ENCODE measurements around the gene SHANK2. TPM values are rescaled to one million over a fixed set of nuclear protein-coding genes. Genes with fewer than 3 reads are reported as not detected.

The SHANK2 gene
- total and polyA plus RNA-seq, 2 experiments from 2014 or later, result 0.83 TPM; not detected in 1

DNA sequence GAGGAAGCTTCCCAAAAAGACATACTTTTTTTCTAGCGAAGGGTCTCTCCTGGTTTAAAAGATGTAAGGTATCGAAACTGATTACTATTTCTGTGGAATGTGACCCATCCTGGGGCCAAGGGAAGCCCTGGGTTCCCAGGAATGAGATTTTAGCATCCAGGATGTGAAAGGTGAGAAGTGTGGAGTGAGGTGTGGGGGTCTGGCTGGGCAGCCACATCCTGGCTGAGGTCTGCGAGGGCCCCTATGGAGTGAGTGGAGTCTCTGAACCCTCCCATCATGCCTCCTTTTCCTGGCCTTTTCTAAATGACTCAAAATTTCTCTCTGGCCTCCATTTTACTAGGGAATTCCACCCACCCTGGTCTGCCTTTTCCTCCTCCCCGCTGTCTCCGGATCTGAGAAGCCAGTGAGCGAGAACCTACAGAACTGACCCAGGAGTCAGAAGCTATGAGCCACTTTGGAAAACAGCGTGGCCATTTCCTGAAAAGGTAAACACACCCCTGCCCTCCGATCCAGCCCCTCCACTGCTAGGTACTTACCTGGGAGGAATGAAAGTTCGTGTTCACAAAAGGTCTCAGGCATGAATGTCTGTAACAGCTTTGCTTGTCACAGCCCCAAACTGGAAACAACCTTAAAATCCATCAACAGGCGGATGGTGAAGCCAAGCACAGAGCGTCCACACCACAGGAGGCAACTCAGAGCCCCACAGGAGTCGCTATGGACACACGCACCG, 27.7 kb upstream of the SHANK2 start:
- H3K9me3 ChIP-seq (ENCODE audit: low read depth), result no peaks in the 10 kb centered on the region
- no peak overlapping the region for H3K27ac ChIP-seq
- TF ChIP-seq, protein P1, sequence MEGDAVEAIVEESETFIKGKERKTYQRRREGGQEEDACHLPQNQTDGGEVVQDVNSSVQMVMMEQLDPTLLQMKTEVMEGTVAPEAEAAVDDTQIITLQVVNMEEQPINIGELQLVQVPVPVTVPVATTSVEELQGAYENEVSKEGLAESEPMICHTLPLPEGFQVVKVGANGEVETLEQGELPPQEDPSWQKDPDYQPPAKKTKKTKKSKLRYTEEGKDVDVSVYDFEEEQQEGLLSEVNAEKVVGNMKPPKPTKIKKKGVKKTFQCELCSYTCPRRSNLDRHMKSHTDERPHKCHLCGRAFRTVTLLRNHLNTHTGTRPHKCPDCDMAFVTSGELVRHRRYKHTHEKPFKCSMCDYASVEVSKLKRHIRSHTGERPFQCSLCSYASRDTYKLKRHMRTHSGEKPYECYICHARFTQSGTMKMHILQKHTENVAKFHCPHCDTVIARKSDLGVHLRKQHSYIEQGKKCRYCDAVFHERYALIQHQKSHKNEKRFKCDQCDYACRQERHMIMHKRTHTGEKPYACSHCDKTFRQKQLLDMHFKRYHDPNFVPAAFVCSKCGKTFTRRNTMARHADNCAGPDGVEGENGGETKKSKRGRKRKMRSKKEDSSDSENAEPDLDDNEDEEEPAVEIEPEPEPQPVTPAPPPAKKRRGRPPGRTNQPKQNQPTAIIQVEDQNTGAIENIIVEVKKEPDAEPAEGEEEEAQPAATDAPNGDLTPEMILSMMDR (IDR thresholded peaks at IDR 0.05; ENCODE audit: low read depth, low read length), result no peak
- no peaks in the 10 kb centered on the region for H3K27me3 ChIP-seq
- H3K4me3 ChIP-seq, result no peak overlapping the region
- H3K36me3 ChIP-seq, result no peaks in the 10 kb centered on the region
- H3K4me1 ChIP-seq (ENCODE audit: low read depth), result no peaks in the 10 kb centered on the region
- no peak for DNase-seq (ENCODE audit: low read depth in 1 of 2, low spot score in 1 of 2)

DNA sequence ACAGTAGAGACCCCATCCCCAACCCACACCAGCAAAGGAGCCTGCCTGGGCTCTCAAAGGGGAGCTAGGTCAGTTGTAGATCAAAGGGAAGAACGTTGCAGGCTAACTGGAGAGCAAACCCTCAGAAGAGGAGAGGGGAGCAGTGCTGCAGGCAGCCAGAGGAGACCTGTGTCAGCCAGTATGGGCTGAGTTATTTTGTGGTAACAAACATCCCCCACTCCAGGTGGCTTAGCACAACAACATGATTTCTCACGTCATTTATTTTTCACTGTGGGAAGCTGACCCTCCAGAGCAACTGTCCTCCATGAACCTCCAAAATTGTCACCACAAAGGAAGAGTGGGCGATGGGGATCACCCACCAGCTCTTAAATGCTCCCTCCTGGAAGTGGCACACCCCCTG, 19.8 kb upstream of the SHANK2 start:
- Histone ChIP-seq H3K4me1 (ENCODE audit: low read depth) (no peaks in the 10 kb centered on the region), H3K27ac (no peak overlapping the region), H3K9me3 (ENCODE audit: low read depth) (no peaks in the 10 kb centered on the region), H3K36me3 (no peaks in the 10 kb centered on the region), H3K4me3 (no peak overlapping the region), H3K27me3 (no peaks in the 10 kb centered on the region)
- TF ChIP-seq, protein P1 (IDR thresholded peaks at IDR 0.05; ENCODE audit: low read depth, low read length), result no peak
- DNase-seq (ENCODE audit: low read depth in 1 of 2, low spot score in 1 of 2), result no peak

DNA sequence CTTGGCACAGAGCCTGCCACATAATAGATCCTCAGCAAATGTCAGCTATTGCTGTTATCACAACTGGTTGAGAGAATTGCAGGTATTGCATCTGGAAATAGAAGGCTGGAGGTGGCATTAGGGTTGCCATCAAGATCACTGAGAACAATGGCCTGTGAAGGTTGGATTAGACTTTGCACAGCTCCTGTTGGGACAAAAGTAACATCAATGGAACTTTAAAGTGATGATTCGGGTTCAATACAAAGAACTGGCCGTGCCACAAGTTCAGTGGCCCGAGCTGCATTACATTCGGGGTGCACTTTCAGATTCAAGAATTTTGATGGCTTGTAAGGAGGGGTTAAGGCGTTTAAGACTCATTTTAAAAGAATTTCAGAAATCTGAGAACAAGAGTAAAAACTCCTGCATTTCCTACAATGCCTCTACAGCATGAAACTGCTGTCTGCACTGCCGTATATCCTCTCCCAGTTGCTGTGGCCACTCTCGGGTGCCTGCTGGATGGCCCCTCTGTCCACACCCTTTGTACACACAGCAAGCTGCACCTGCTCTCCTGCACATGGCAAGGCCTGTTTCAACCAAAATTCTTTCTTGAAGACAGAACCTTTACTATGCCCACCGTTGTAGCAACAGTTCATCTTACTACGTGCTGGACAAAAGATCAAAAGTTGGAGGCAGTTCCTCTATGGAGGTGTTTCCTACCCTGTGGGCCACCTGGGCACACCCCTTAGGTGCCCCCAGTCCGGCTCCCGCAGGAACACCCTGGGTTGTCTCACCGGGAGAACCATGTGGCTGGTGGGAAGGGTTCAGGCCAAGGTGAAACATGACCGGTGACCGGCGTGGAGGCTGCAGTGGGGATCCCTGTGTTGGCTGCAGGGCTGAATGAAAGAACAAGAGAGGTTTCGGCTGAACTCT, 17.5 kb upstream of the SHANK2 start:
- TF ChIP-seq, protein P1 (IDR thresholded peaks at IDR 0.05; ENCODE audit: low read depth, low read length), result no peak
- no peak for DNase-seq (ENCODE audit: low read depth in 1 of 2, low spot score in 1 of 2)
- no peaks in the 10 kb centered on the region for H3K27me3 ChIP-seq
- H3K9me3 ChIP-seq (ENCODE audit: low read depth), result no peaks in the 10 kb centered on the region
- H3K27ac ChIP-seq, result no peak overlapping the region
- H3K4me3 ChIP-seq, result no peak overlapping the region
- no peaks in the 10 kb centered on the region for H3K4me1 ChIP-seq (ENCODE audit: low read depth)
- no peaks in the 10 kb centered on the region for H3K36me3 ChIP-seq

DNA sequence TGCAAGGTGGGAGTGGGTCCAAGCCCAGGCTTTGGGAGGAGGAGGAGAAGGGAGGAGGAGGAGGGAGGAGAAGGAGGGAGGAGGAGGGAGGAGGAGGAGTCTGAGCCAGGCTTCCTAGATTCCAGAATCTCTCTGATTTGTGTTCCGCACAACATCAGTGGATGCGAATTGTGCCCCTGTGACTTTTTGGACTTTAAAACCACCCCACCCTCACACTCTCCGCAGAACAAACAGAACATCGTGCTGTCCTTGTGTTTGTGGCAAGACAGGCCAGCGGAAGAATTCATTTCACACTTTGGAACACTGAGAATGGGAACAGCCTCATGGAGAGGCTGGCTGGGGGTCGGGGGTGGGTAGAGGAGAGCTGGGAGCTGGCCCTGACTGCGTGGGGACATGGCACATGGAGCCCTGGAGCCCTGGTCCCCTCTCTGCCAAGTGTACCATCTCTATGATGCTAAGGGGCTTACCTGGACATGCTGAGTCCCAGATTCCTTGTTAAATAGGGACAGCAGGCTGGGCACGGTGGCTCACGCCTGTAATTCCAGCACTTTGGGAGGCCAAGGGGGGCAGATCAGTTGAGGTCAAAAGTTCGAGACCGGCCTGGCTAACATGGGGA, 16.4 kb upstream of the SHANK2 start:
- H3K27ac ChIP-seq, result no peak overlapping the region
- no peaks in the 10 kb centered on the region for H3K9me3 ChIP-seq (ENCODE audit: low read depth)
- H3K27me3 ChIP-seq, result no peaks in the 10 kb centered on the region
- no peaks in the 10 kb centered on the region for H3K36me3 ChIP-seq
- H3K4me3 ChIP-seq, result no peak overlapping the region
- H3K4me1 ChIP-seq (ENCODE audit: low read depth), result no peaks in the 10 kb centered on the region
- DNase-seq (ENCODE audit: low read depth in 1 of 2, low spot score in 1 of 2), result no peak
- TF ChIP-seq, protein P1 (IDR thresholded peaks at IDR 0.05; ENCODE audit: low read depth, low read length), result no peak

DNA sequence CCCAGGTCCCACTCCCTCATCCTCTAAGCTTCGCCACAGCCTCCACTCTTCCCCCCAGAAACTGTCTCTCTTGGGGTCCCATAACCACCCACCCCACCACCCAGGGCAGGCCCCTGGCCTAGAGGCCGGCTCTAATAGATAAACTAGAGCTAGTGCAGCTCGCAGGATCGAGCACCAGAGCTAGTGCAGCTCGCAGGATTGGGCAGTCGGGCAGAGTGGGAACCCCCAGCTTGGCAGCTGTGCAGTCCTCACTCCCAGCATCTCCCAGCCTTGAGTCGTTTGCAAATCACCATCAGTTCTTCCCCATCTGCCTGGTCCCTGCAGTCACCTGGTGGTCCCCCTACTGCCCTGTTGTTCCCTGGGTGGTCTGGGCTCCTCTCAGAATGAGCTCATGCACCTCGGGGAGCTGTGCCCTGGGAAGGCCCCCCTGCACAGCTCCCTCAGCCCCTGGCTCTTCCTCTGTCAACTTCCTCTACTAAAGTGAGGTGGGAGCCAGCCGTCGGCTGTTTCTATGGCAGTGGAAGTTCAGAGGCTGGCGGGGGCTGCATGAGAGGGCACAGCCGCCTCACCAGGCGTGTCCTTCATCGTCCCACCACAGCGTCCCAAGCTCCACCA, 15.5 kb upstream of the SHANK2 start:
- DNase-seq (ENCODE audit: low read depth in 1 of 2, low spot score in 1 of 2), result no peak
- Histone ChIP-seq H3K4me1 (ENCODE audit: low read depth) (no peaks in the 10 kb centered on the region), H3K9me3 (ENCODE audit: low read depth) (no peaks in the 10 kb centered on the region), H3K36me3 (no peaks in the 10 kb centered on the region), H3K27ac (no peak overlapping the region), H3K4me3 (no peak overlapping the region), H3K27me3 (no peaks in the 10 kb centered on the region)
- TF ChIP-seq, protein P1 (IDR thresholded peaks at IDR 0.05; ENCODE audit: low read depth, low read length), result no peak
